ENCODE measurements around the gene TMEM213.

TMEM213 gene

GRCh38 chr7:138819625-138820024 lies 21.8 kb downstream of the TMEM213 start:
- TF ChIP-seq YY1 (IDR thresholded peaks at IDR 0.05; ENCODE audit: low read depth) (no peak), EP300 (IDR thresholded peaks at IDR 0.05; ENCODE audit: borderline replicate concordance) (no peak), NFIC (IDR thresholded peaks at IDR 0.05) (no peak), CREB1 (IDR thresholded peaks at IDR 0.05; ENCODE audit: low read depth) (no peak)

GRCh38 chr7:138821912-138822311 lies 24.1 kb downstream of the TMEM213 start:
- no peak for TF ChIP-seq RAD21 (IDR thresholded peaks at IDR 0.05; ENCODE audit: low read depth)
- TF ChIP-seq, protein P1, sequence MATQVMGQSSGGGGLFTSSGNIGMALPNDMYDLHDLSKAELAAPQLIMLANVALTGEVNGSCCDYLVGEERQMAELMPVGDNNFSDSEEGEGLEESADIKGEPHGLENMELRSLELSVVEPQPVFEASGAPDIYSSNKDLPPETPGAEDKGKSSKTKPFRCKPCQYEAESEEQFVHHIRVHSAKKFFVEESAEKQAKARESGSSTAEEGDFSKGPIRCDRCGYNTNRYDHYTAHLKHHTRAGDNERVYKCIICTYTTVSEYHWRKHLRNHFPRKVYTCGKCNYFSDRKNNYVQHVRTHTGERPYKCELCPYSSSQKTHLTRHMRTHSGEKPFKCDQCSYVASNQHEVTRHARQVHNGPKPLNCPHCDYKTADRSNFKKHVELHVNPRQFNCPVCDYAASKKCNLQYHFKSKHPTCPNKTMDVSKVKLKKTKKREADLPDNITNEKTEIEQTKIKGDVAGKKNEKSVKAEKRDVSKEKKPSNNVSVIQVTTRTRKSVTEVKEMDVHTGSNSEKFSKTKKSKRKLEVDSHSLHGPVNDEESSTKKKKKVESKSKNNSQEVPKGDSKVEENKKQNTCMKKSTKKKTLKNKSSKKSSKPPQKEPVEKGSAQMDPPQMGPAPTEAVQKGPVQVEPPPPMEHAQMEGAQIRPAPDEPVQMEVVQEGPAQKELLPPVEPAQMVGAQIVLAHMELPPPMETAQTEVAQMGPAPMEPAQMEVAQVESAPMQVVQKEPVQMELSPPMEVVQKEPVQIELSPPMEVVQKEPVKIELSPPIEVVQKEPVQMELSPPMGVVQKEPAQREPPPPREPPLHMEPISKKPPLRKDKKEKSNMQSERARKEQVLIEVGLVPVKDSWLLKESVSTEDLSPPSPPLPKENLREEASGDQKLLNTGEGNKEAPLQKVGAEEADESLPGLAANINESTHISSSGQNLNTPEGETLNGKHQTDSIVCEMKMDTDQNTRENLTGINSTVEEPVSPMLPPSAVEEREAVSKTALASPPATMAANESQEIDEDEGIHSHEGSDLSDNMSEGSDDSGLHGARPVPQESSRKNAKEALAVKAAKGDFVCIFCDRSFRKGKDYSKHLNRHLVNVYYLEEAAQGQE (IDR thresholded peaks at IDR 0.05; ENCODE audit: low read depth), result no peak
- no peak for TF ChIP-seq TCF12 (IDR thresholded peaks at IDR 0.05; ENCODE audit: low read depth)
- TF ChIP-seq CREB1 (IDR thresholded peaks at IDR 0.05; ENCODE audit: low read depth), result no peak
- no peak for TF ChIP-seq CEBPB (IDR thresholded peaks at IDR 0.05)
- TF ChIP-seq EP300 (IDR thresholded peaks at IDR 0.05; ENCODE audit: borderline replicate concordance), result no peak
- no peak for TF ChIP-seq MAX (IDR thresholded peaks at IDR 0.05)
- no peak for TF ChIP-seq YY1 (IDR thresholded peaks at IDR 0.05; ENCODE audit: low read depth)
- no peak for TF ChIP-seq EGR1 (IDR thresholded peaks at IDR 0.05)
- no peak for TF ChIP-seq TAF1 (IDR thresholded peaks at IDR 0.05; ENCODE audit: low read depth)
- no peak for TF ChIP-seq ZBTB7A (IDR thresholded peaks at IDR 0.05; ENCODE audit: low read depth)
- no peak for TF ChIP-seq NFIC (IDR thresholded peaks at IDR 0.05)
- no peak for TF ChIP-seq USF1 (IDR thresholded peaks at IDR 0.05)
- TF ChIP-seq FOXM1 (IDR thresholded peaks at IDR 0.05; ENCODE audit: borderline replicate concordance, low read depth), result no peak
- TF ChIP-seq TEAD4 (IDR thresholded peaks at IDR 0.05), result no peak

GRCh38 chr7:138822867-138823535 lies 25.2 kb downstream of the TMEM213 start:
- TF ChIP-seq ZBTB7A (IDR thresholded peaks at IDR 0.05; ENCODE audit: low read depth) (no peak), EP300 (IDR thresholded peaks at IDR 0.05; ENCODE audit: borderline replicate concordance) (no peak), FOXM1 (IDR thresholded peaks at IDR 0.05; ENCODE audit: borderline replicate concordance, low read depth) (no peak), NFIC (IDR thresholded peaks at IDR 0.05) (no peak), YY1 (IDR thresholded peaks at IDR 0.05; ENCODE audit: low read depth) (no peak), EGR1 (IDR thresholded peaks at IDR 0.05) (no peak), CREB1 (IDR thresholded peaks at IDR 0.05; ENCODE audit: low read depth) (no peak), TCF12 (IDR thresholded peaks at IDR 0.05; ENCODE audit: low read depth) (no peak), USF1 (IDR thresholded peaks at IDR 0.05) (no peak)
- TF ChIP-seq, protein P1 (IDR thresholded peaks at IDR 0.05; ENCODE audit: low read depth), result no peak

- TF ChIP-seq NFIC (IDR thresholded peaks at IDR 0.05), result no peak
- TF ChIP-seq USF1 (IDR thresholded peaks at IDR 0.05), result no peak
Measured at GRCh38 chr7:138825049-138825721, 27.4 kb downstream of the TMEM213 start.

GRCh38 chr7:138828302-138828701 lies 30.5 kb downstream of the TMEM213 start:
- no peak for TF ChIP-seq YY1 (IDR thresholded peaks at IDR 0.05; ENCODE audit: low read depth)
- no peak for TF ChIP-seq ZBTB7A (IDR thresholded peaks at IDR 0.05; ENCODE audit: low read depth)
- TF ChIP-seq FOXM1 (IDR thresholded peaks at IDR 0.05; ENCODE audit: borderline replicate concordance, low read depth), result no peak
- TF ChIP-seq TEAD4 (IDR thresholded peaks at IDR 0.05), result no peak
- no peak for TF ChIP-seq RAD21 (IDR thresholded peaks at IDR 0.05; ENCODE audit: low read depth)
- TF ChIP-seq TCF12 (IDR thresholded peaks at IDR 0.05; ENCODE audit: low read depth), result no peak
- TF ChIP-seq MAX (IDR thresholded peaks at IDR 0.05), result no peak
- TF ChIP-seq USF1 (IDR thresholded peaks at IDR 0.05), result no peak
- TF ChIP-seq, protein P1 (IDR thresholded peaks at IDR 0.05; ENCODE audit: low read depth), result no peak
- TF ChIP-seq EGR1 (IDR thresholded peaks at IDR 0.05), result no peak
- no peak for TF ChIP-seq EP300 (IDR thresholded peaks at IDR 0.05; ENCODE audit: borderline replicate concordance)
- TF ChIP-seq CEBPB (IDR thresholded peaks at IDR 0.05), result no peak
- TF ChIP-seq NFIC (IDR thresholded peaks at IDR 0.05), result no peak
- no peak for TF ChIP-seq TAF1 (IDR thresholded peaks at IDR 0.05; ENCODE audit: low read depth)
- no peak for TF ChIP-seq CREB1 (IDR thresholded peaks at IDR 0.05; ENCODE audit: low read depth)
